ENCODE results near the gene SNRPE.

DNA sequence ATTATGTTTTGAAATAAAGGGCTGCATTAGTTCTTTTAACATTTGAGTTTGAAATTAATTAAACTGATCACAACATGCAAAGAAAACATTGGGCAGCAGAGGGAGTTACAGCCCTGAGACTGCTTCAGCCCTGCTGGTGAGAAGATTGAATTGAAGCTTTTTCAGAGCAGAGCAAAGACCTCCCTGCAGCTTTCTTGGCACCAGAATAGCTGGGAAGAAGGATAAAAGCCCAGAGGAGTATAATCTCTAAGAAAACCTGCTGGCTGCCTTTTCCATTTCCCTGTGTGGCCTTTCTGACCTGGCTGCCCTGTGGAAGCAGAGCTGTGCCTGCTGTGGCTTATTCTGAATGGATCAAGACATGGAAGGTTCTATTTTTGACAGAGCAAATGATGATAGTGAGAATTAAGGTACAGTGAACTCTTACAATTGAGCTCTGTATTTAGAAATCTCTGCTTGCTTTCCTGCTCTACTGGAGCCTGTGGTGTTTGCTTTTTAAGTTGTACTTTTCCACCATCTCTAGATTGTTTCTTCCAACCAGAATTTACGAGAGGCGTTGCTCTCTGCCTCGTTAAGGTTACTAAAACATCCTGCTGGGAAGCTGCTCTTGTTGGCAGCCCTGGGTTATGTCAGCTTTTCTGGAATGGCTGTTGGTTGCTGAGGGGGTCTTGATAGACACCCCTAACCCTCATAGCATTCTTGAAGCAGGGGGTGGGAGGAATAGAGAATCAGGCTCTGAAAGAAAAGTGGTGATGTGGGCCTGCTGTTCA, 9.9 kb downstream of the SNRPE start:
- TF ChIP-seq CTCF (IDR thresholded peaks at IDR 0.05) = peak in 5 of 7 experiments; percentile 46 to 92 (median 63)
- no peak for TF ChIP-seq POLR2A (IDR thresholded peaks at IDR 0.05)

All from stomach (tissue), 4 donors.